Bronchial epithelial cell (primary cell): ENCODE results near the gene LCMT2. TPM values are rescaled to one million over a fixed set of nuclear protein-coding genes. Genes with fewer than 3 reads are reported as not detected.
A peak's percentile ranks its signal among the peaks of the same experiment; 100 is the strongest.

Experiments
- DNase-seq: peaks from one replicate; pipeline ENCODE4 v3.0.0-alpha.2; 2010; ENCODE audit warnings: low read depth
- FAIRE-seq: peaks from 2 replicates; lab custom pipeline; 2011; peaks lifted over from hg19 to GRCh38; lab: Jason Lieb, UNC
- H3K27me3 ChIP-seq: 2 replicates; pipeline ENCODE4 v1.5.1; 2011; ENCODE audit warnings: low read length; ENCODE audit not compliant: control insufficient read depth, insufficient read depth
- H3K36me3 ChIP-seq: 2 replicates; pipeline ENCODE4 v1.5.1; 2011; ENCODE audit warnings: low read length; ENCODE audit not compliant: control insufficient read depth, insufficient read depth
- H3K4me3 ChIP-seq: 2 replicates; pipeline ENCODE4 v1.5.1; 2011; ENCODE audit warnings: mild to moderate bottlenecking, low read depth, low read length, control low read depth
- total RNA-seq: library from RNA; depleted of rRNA; stranded (reverse); fragments of >200 nt; gene quantifications from 2 replicates; pipeline ENCODE4 v1.2.1, GENCODE V29; 2014
- TF ChIP-seq, protein P1 (sequence below): IDR thresholded peaks from 2 replicates; pipeline ENCODE4 v1.5.1; 2011; ENCODE audit warnings: mild to moderate bottlenecking, moderate library complexity, low read length, control low read depth, inconsistent platforms; ENCODE audit not compliant: insufficient read depth, severe bottlenecking

Gene LCMT2
- total RNA-seq, 1 donor from 2014 or later, result 11.3 TPM

DNA sequence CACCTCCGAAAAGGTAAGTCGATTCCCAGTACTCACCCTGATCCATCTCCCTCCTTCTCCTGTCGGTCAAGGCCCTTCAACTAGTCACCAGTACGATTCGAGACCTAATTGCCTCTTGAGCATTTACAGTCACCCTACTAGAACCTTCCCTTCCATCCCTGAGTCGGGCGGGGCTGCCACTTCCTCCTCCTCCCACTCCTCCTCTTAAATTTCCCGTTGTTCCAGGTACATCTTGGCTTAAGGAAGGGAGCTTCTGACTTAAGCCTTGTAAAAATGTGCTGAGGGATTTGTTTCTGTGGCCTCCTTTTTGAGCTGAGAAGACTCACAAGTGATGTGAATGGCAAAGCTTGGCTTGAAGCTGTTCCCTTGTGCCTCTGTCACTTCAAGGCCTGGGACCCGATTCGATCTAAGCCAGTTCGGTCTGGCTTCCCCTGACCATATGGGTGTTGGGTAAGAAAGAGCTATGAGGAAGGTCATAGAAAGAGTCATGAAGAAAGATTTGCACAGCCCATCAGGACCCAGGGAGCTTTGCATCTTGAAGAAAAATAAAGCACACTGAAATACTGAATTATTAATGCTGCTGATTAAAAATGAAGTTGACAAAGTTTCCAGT lies 28.1 kb downstream of the LCMT2 start, which contains the start of gene TGM7:
TSS of gene TGM7 (minus strand) at position 51 of the 613 bp plus-strand sequence.
- TF ChIP-seq, protein P1, sequence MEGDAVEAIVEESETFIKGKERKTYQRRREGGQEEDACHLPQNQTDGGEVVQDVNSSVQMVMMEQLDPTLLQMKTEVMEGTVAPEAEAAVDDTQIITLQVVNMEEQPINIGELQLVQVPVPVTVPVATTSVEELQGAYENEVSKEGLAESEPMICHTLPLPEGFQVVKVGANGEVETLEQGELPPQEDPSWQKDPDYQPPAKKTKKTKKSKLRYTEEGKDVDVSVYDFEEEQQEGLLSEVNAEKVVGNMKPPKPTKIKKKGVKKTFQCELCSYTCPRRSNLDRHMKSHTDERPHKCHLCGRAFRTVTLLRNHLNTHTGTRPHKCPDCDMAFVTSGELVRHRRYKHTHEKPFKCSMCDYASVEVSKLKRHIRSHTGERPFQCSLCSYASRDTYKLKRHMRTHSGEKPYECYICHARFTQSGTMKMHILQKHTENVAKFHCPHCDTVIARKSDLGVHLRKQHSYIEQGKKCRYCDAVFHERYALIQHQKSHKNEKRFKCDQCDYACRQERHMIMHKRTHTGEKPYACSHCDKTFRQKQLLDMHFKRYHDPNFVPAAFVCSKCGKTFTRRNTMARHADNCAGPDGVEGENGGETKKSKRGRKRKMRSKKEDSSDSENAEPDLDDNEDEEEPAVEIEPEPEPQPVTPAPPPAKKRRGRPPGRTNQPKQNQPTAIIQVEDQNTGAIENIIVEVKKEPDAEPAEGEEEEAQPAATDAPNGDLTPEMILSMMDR, result no peak
- Histone ChIP-seq H3K27me3 (peaks cover 2% of the 10 kb centered on the region), H3K36me3 (no peaks in the 10 kb centered on the region), H3K4me3 (no peak within 1 kb of the TSS)
- FAIRE-seq (no peak), DNase-seq (no peak)

DNA sequence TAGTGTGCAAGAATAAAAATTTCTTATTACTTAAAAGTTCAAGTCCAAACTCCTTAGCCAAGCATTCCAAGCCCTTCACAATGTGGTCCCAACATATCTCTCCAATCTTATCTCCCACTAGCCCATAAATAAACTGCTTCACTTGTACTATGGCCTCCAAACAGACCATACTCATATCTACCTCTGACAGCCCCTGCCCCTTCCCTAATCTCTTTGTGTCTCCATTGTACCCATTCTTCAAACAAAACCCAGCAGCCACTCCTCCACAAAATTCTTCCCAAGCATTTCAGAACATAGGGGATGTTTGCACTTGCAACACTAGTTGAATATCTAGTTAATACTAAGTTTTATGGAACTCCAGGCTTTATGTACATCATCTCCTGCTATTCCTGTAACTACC lies 30.5 kb downstream of the LCMT2 start:
- H3K36me3 ChIP-seq, result no peaks in the 10 kb centered on the region
- H3K27me3 ChIP-seq, result peaks cover 2% of the 10 kb centered on the region
- H3K4me3 ChIP-seq, result no peak overlapping the region
- DNase-seq (no peak), FAIRE-seq (no peak)
- TF ChIP-seq, protein P1, result no peak

DNA sequence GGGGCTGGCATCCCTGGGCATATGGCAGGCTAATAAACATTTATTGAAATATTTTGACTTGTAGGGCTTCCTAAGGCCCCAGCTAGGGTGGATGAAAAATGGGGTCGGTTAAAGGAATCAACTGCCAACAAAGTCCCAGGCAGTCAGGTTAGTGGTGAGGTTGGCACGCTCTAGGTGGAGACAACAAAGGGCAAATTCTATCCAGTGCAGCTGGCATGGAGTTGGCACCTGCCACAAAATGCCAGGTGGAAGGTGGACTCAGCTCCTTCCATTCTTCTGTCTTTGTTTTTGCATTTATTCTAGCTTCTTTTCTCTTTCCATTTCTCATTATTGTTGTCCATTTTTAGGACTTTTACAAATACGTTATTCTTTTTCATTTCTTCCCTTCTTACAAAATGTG lies 31.0 kb downstream of the LCMT2 start:
- Histone ChIP-seq H3K27me3 (peaks cover 2% of the 10 kb centered on the region), H3K4me3 (no peak overlapping the region), H3K36me3 (no peaks in the 10 kb centered on the region)
- DNase-seq, result no peak
- FAIRE-seq, result no peak
- TF ChIP-seq, protein P1, result no peak

DNA sequence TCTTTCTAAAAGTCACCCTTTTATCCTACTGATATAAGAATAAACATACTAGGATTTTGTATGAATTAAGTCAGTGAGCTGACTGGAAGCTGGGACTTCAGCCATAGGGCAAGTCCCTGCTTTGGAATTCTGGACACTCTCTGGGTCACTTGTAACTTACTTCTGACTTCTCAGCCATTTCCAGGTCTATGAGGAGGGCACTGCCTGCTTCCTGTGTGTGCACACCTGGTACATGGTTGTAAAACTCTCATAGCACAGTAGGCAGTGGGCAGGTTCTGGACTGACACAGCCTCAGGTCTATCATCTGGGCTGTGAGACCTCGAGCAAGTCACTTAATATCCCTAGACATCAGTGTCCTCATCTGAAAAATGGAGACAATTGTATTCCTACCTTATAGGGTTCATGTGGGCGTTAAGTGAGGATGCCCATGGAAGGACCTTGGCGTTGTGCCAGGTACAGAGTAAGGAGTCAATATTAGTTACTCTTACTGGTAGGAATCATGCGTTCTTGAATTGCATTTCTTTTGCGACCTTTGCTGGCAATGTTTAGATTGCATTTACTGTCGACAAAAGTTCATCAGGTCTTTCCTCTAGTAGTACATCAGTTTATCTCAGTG lies 36.2 kb downstream of the LCMT2 start:
- DNase-seq (no peak), FAIRE-seq (peak; percentile 77)
- no peaks in the 10 kb centered on the region for H3K36me3 ChIP-seq
- no peak overlapping the region for H3K4me3 ChIP-seq
- TF ChIP-seq, protein P1, result no peak
- peaks cover 16% of the 10 kb centered on the region for H3K27me3 ChIP-seq

DNA sequence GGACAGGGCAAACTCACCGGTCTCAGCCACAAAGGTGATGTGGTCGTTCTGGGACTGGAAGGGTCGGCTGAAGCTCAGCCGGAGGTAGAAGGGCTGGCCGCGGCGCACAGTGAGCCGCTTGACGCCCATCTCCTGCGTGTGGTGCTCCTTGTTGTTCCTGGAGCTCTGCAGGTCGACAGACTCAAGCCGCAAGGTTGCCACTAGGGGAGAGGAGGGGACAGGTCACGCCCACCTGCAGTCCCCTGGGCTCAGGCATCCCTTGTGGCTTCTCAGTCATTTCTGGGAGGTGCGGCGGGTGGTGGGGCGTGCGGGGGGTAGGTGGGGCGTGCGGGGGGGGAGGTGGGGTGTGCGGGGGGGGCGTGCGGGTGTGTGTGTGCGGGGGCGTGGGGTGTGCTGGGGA lies 36.9 kb downstream of the LCMT2 start:
- DNase-seq (no peak), FAIRE-seq (no peak)
- Histone ChIP-seq H3K4me3 (no peak overlapping the region), H3K27me3 (peaks cover 15% of the 10 kb centered on the region), H3K36me3 (no peaks in the 10 kb centered on the region)
- TF ChIP-seq, protein P1, result no peak
